ENCODE results near the gene RRP9. TPM values are rescaled to one million over a fixed set of nuclear protein-coding genes. Genes with fewer than 3 reads are reported as not detected.

RRP9 gene
- total and polyA plus RNA-seq, 2 donors from 2014 or later = 17.8 to 18.6 TPM

GRCh38 chr3:51960386-51960785, 18.7 kb upstream of the RRP9 start:
- no peaks in the 10 kb centered on the region for H3K36me3 ChIP-seq (ENCODE audit: control insufficient read depth in 2 of 3, insufficient read depth in 3 of 3, low read length in 3 of 3)
- FAIRE-seq (no peak), DNase-seq (no peak)
- H3K4me3 ChIP-seq (ENCODE audit: low read length in 3 of 3) = no peak overlapping the region
- H3K4me1 ChIP-seq (ENCODE audit: control insufficient read depth in 2 of 3, insufficient read depth in 2 of 3, low read depth in 1 of 3, low read length in 3 of 3) = peaks cover 0 to 9% (median 0%) of the 10 kb centered on the region in 3 donors
- H3K27me3 ChIP-seq (ENCODE audit: control insufficient read depth, insufficient read depth, low read length) = no peaks in the 10 kb centered on the region
- intact Hi-C loops (cut with DNase I) = no loop called here
- no peaks in the 10 kb centered on the region for H3K9me3 ChIP-seq (ENCODE audit: control insufficient read depth in 2 of 3, insufficient read depth in 1 of 3, low read length in 3 of 3)
- H3K9ac ChIP-seq (ENCODE audit: low read length in 3 of 3) = no peak overlapping the region
- H3K27ac ChIP-seq (ENCODE audit: low read depth in 2 of 2, low read length in 2 of 2) = no peak overlapping the region
- TF ChIP-seq CTCF (IDR thresholded peaks at IDR 0.05; ENCODE audit: borderline replicate concordance, extremely low read depth, insufficient read depth) = no peak

GRCh38 chr3:51959651-51960050, 17.9 kb upstream of the RRP9 start:
- Histone ChIP-seq H3K27ac (ENCODE audit: low read depth in 2 of 2, low read length in 2 of 2) (no peak overlapping the region), H3K9ac (ENCODE audit: low read length in 3 of 3) (no peak overlapping the region), H3K9me3 (ENCODE audit: control insufficient read depth in 2 of 3, insufficient read depth in 1 of 3, low read length in 3 of 3) (no peaks in the 10 kb centered on the region), H3K4me3 (ENCODE audit: low read length in 3 of 3) (no peak overlapping the region), H3K27me3 (ENCODE audit: control insufficient read depth, insufficient read depth, low read length) (no peaks in the 10 kb centered on the region), H3K36me3 (ENCODE audit: control insufficient read depth in 2 of 3, insufficient read depth in 3 of 3, low read length in 3 of 3) (no peaks in the 10 kb centered on the region), H3K4me1 (ENCODE audit: control insufficient read depth in 2 of 3, insufficient read depth in 2 of 3, low read depth in 1 of 3, low read length in 3 of 3) (peaks cover 0 to 12% (median 0%) of the 10 kb centered on the region in 3 donors)
- FAIRE-seq = no peak
- DNase-seq = no peak
- TF ChIP-seq CTCF (IDR thresholded peaks at IDR 0.05; ENCODE audit: borderline replicate concordance, extremely low read depth, insufficient read depth) = no peak
- intact Hi-C loops (cut with DNase I) = no loop called here

DNA sequence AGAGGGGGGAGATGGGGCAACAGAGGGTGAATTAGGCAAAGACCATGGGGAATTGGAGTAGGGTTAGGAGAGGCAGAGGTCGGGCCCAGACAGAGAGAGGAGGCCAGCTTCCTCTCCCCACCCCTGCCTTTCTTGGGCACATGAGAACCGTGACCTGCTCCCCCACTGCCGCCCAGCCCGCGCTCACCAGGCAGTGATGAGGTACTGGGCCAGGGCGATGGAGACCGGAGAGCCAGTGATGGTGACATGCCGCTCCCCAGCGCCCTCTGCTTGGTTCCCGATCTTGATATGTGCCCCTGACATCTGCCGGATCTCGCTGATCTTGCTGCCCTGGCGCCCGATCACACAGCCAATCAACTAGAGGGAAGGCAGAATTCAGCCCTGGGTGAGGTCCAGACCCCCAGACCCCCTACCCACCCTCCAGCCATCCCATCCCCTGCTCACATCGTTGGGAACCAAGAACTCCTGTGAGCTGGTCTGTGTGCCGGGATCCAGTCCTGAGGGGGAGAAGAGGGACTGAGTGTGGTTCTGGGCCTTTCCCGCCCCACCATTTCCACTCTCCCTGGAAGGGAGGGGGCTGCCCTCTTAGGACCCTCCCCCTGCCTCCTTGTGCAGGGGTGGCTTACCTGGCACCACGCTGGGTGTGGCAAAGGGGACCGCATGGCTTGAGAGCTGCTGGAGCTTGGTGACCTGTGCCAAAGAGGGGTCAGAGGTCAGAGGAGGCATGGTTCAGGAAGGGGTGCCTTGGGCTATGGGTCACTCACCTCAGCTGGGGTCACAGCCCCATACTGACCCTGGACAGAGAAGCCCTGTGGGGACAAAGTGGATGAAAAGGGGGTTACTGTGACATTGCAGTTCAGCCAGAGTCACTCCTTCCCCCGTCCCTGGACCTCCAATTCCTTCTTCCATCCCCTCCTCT, 17.2 kb upstream of the RRP9 start:
- H3K36me3 ChIP-seq (ENCODE audit: control insufficient read depth in 2 of 3, insufficient read depth in 3 of 3, low read length in 3 of 3) = no peaks in the 10 kb centered on the region
- no peak overlapping the region for H3K9ac ChIP-seq (ENCODE audit: low read length in 3 of 3)
- intact Hi-C loops (cut with DNase I) = no loop called here
- H3K9me3 ChIP-seq (ENCODE audit: control insufficient read depth in 2 of 3, insufficient read depth in 1 of 3, low read length in 3 of 3) = no peaks in the 10 kb centered on the region
- DNase-seq = no peak
- no peak overlapping the region for H3K4me3 ChIP-seq (ENCODE audit: low read length in 3 of 3)
- no peaks in the 10 kb centered on the region for H3K27me3 ChIP-seq (ENCODE audit: control insufficient read depth, insufficient read depth, low read length)
- no peak overlapping the region for H3K27ac ChIP-seq (ENCODE audit: low read depth in 2 of 2, low read length in 2 of 2)
- FAIRE-seq = no peak
- no peak for TF ChIP-seq CTCF (IDR thresholded peaks at IDR 0.05; ENCODE audit: borderline replicate concordance, extremely low read depth, insufficient read depth)
- peaks cover 0 to 12% (median 0%) of the 10 kb centered on the region in 3 donors for H3K4me1 ChIP-seq (ENCODE audit: control insufficient read depth in 2 of 3, insufficient read depth in 2 of 3, low read depth in 1 of 3, low read length in 3 of 3)

Measured in kidney (tissue), 14 donors.